GM13977 (cell line): ENCODE measurements around the gene ZFAND5.

Source experiments
- DNase-seq: peaks from one replicate; pipeline ENCODE4 v3.0.0; 2012; ENCODE audit warnings: low spot score
- CTCF ChIP-seq: IDR thresholded peaks from 2 replicates; pipeline ENCODE4 v1.5.1; 2012; ENCODE audit warnings: mild to moderate bottlenecking, control low read depth; ENCODE audit not compliant: insufficient read depth; ENCODE audit errors: extremely low read depth, missing control alignments
- in situ Hi-C: fragments of 300-500 bp; cut with MboI; formaldehyde crosslinking; loops from one replicate; pipeline ENCODE4 v1.12.0; 2022; ENCODE audit warnings: low sequenced_read_pairs, low pct_unique_long_range_greater_than_20kb, mixed read lengths, inconsistent platforms; ENCODE audit not compliant: unreplicated experiment

The ZFAND5 gene

GRCh38 chr9:72363908-72364678, 915 bp downstream of the ZFAND5 start:
- TF ChIP-seq CTCF: no peak
- peak; percentile 90 for DNase-seq
- in situ Hi-C loops: loop anchor here (10.0 kb wide), 1 partner anchor 81 kb away; no protein-coding TSS in a partner anchor

- no peak for DNase-seq
- in situ Hi-C loops: loop anchor here (10.0 kb wide), 1 partner anchor 82 kb away; no protein-coding TSS in a partner anchor
- no peak for TF ChIP-seq CTCF
Observed at GRCh38 chr9:72363236-72363635, 1.8 kb downstream of the ZFAND5 start.

- in situ Hi-C loops: loop anchor here (10.0 kb wide), 1 partner anchor 82 kb away; no protein-coding TSS in a partner anchor
- TF ChIP-seq CTCF: no peak
- DNase-seq: peak; percentile 68
Observed at GRCh38 chr9:72362680-72363139, 2.3 kb downstream of the ZFAND5 start.

- DNase-seq: no peak
- in situ Hi-C loops: loop anchor here (10.0 kb wide), 1 partner anchor 83 kb away; no protein-coding TSS in a partner anchor
Observed at GRCh38 chr9:72362118-72362531, 2.9 kb downstream of the ZFAND5 start.

GRCh38 chr9:72361217-72361616, 3.8 kb downstream of the ZFAND5 start:
- no peak for TF ChIP-seq CTCF
- DNase-seq: no peak
- in situ Hi-C loops: loop anchor here (10.0 kb wide), 1 partner anchor 84 kb away; no protein-coding TSS in a partner anchor

More at GRCh38 chr9:72362118-72362531, 2.9 kb downstream of the ZFAND5 start:
- TF ChIP-seq CTCF: no peak

- no peak for TF ChIP-seq CTCF
- in situ Hi-C loops: loop anchor here (10.0 kb wide), 1 partner anchor 84 kb away; no protein-coding TSS in a partner anchor
- DNase-seq: no peak
Observed at GRCh38 chr9:72360324-72360723, 4.7 kb downstream of the ZFAND5 start.
